NCI-H524 treated with DMSO at 0.1 percent for 48 hours (cell line): ENCODE data around the gene DSG1.
"Not testable (repeated sequence)": the region's sequence is repeated elsewhere in the genome, so short reads cannot be mapped to it uniquely, and the experiment has no call there.

Source experiments
- DNase-seq: peaks from one replicate; lab custom pipeline; 2025; lab: John Stamatoyannopoulos, UW

DSG1 gene

DNA sequence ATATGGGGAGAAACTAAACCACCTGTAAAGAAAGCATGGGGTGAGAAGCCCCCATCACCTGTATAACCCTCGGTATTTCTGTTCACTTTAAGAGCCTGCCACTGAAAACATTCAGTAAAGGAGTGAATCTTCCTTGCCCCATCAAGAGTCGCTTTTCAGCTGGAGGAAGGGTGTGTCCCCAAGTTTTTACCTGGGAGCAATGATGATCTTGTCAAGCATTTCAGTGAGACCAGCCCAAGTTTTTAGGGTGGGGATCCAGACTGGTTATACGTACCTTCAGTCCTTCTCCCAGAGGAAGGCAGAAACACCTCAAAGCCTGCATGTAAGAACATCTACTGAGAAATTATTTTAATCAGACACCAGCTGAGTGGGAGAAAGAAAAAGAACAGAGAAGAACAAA is at the start of gene DSG1:
TSS of gene DSG1 (plus strand) at position 301 of the 400 bp plus-strand sequence. CDS start 141 bp downstream, outside the sequence.
- no peak for DNase-seq

DNA sequence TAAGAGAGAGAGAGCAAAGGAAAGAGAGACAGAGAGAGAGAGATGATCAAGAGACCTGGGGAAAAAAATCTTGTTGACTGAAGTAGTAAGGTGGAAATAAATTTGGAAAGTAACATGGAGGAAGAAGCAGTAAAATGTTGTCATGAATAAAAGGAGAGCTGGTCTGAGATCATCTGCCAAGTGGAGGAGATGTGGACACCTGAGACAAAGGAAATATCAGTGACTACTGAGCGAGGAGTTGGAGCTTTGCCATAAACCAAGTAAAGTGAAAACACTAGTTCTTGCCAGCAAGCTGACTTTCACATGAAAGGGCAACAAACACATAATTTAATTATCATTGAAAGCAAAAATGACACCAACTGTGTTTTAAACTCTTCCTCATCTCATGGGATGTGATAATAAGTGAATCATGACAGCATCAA is 49.0 kb upstream of the DSG1 start:
- no peak for DNase-seq

DNA sequence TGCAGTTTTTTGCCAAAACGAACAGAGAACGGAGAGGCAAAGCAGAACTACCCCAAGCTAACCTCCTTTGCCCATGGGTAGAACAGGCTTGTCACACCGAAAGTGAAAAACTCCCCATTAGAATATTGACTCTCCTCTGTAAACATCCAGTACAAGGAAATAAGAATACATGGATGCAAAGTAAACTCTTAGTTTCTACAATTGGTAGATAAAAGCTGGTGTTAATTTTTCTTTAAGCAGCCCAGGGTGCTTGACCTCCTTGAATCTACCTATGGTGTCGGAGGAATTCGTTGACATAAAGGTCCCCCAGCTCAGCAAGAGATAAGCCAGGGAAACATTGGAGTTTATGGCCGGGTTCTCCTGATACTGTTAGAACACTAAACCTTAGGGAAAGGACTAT is 48.4 kb upstream of the DSG1 start:
- DNase-seq = no peak

DNA sequence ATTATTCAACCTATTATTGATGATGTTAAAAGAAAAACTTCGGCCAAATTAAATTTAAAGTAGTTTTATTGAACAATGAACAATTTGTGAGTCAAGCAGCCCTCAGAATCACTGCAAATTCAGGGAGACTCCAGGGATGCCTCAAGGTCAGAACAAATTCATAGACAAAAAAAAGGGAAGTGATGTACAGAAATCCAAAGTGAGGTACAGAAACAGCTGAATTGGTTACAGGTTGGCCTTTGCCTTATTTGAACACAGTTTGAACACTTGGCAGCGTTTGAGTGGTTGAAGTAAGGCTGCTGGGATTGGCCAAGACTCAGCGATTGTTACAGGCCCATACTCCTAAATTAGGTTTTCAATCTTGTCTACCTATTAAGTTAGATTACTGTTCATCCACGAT is 47.4 kb upstream of the DSG1 start:
- DNase-seq = no peak

DNA sequence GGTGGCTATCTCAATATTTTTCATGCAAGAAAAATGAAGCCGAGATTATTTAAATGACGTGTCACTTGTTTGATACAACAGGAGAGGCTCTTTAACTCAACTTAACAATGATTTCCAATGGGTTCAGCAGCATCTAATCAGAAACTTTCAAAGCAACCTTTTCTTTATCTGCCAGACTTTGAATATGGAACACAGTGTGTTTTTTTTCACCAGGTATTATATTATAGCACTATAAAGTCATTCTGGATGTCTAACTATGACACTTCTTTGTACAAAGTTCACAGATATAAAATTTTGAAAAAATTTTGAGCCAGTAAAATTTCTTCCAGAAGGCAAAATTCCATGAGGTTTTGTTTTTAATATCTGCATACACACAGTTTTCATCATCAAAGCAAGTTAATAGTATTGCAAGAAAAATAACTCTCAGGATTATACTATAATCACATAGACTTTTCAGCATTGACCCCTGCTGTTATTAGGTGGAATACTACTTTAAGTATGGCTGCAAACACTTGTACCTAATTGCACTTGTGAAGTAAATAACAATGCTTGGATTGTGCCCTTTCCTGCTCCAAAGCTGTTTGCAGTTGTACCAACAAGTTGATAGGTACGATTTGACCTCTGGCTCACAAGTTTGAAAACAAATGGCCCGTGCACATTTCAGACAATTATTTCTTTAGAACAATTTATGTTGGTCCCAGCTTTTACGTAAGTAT is 44.0 kb upstream of the DSG1 start:
- DNase-seq = no peak

DNA sequence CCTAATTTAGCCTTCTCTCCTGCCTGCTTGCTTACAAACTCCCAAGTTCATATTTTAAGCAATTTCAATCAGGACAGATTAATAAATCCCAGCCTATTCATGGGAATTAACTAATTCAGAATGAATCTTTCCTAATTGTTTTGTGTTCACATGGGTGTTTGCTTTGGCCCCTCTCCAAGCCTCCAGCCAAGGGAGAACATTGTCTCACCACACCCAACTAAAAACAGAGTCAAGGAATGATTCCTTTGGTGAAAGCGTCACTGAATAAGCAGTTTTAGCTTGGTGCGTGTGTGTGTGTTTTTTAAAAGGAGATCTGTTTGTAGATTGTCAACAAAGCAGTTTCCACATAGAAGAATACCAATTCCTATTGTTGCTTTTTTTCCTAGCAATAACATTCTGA is 43.0 kb upstream of the DSG1 start:
- DNase-seq = no peak

DNA sequence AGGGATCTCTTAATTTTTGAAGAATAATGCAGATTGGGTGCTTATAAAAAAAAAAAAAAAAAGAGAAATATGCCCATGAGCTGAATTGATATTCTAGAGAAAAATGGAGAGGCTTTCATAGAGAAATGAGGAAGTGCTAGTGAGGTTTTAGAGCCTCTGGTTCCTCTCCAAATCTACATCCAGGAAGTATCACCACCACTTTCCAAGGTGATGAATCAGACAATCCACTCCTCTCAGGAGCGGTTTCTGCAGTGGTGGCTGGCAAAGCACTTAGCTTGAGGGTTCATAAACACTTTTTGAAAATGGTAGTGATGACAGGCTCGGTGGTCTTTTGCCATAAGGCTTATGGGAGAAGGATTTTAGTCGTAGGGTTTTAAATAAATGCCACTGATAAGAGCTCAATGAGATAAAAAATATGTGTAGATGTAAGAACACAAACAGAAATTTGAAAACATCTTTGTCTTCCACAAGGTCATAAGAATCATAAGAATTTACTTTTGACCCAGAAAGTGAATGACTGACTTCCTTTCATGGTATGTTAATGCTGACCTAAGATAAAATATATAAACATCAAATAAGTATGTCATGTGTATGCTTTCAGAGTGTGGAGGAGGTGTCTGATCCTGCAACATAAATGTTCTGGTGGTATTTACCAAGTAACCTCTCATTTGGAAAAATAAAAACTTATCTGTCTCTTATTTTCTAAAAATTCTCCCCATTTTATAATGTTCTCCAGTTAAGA is 42.1 kb upstream of the DSG1 start:
- DNase-seq = no peak

DNA sequence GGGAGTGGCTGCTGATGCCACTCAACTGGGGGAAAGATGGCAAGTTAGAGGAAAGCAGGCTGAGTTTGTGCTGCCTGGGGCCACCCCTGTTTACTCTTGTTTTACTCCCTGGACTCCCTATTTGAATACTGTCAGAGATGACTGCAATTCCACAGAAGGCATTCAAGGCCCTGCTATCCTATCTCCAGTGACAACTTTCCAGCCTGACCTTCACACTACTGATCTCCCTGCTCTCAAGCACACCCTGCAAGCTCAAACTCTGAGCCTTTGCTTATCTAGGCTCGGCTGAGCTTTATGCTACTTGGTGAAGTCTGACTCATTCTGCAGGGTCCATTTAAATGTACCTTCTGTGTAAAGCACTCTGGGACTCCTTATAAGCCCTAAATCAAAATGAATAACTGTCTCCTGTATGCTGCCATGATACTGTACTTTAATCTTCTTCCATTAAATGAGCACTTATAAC is 39.3 kb upstream of the DSG1 start:
- no peak for DNase-seq

DNA sequence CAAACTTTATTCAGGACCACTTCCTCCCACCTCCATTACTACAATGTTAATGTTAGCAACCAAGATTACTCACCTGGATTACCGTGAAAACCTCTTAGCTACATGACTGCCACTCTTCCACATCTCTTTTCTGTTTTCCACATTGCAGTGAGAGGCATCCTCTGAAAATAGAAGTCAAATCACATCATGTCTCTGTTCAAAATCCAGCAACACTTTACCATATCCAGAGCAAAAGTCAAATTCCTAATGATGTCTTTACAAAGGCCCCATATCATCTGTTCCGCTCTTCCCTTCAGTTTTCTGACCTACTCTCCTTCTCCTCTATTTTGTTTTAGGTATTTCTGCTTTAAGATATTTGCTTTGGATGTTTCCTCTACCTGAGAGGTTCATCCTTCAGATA is 37.5 kb upstream of the DSG1 start:
- DNase-seq = no peak

DNA sequence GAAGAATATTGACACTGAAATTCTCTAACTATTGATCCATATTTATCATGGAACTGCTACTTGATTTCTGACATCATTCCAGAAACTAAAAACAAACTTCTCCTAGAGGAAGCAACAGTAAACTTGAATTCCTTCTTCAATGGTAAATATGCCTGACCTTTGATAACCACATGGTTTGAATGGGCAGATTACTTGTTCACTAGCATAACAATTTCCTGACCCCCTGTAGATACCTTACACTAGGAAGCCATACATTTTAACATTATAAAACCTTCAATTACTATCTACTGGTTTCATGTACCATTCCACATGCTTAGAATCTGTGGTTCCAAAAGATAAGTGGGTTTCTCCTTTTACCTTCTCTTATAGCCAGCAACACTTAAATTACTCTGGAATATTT is 36.5 kb upstream of the DSG1 start:
- DNase-seq = no peak

DNA sequence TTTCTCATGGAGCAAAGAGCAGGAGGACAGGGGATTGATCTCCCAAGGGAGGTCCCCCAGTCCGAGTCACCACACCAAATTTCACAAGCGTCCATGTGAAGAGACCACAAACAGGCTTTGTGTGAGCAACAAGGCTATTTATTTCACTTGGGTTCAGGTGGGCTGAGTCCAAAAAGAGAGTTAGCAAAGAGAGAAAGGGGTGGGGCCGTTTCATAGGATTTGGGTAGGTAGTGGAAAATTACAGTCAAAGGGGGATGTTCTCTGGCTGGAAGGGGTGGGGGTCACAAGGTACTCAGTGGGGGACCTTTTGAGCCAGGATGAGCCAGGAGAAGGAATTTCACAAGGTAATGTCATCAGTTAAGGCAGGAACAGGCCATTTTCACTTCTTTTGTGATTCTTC is 28.5 kb upstream of the DSG1 start:
- not testable (repeated sequence) for DNase-seq

DNA sequence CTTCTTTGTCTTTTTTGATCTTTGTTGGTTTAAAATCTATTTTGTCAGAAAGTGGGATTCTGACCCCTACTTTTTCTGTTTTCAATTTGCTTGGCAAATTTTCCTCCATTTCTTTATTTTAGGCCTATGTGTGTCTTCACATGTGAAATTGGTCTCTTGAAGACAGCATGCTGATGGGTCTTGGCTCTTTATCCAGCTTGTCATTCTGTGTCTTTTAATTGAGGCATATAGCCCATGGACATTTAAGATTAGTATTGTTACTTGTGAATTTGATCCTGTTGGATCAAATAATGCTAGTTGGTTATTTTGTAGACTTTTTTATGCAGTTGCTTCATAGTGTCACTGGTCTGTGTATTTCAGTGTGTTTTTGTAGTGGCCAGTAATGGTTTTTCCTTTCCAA is 26.3 kb upstream of the DSG1 start:
- DNase-seq = no peak

DNA sequence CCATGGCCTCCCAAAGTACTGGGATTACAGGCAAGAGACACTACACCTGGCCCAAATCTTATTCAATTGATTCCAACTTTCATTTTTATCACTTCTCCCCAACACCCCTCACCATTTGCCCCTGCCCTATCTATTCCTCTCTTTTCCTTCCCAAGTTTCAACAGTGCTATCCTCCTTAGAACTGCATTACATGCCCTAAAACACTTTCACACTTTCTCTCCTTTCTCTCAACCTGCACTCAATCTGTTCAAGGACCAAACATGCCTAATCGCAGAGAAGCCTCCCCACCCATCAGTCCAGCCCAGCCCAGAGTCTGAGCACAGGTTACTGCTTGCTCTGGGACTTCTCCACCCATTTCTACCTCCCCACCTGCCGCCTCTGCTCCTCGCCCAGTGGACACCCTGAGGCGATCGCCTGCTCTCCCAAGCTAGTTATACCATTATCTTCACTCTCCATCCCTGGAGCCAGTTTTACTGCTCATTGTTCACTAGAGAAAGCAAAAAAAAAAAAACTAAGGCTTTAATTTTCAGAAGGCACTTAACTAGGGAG is 23.7 kb upstream of the DSG1 start:
- DNase-seq = no peak

DNA sequence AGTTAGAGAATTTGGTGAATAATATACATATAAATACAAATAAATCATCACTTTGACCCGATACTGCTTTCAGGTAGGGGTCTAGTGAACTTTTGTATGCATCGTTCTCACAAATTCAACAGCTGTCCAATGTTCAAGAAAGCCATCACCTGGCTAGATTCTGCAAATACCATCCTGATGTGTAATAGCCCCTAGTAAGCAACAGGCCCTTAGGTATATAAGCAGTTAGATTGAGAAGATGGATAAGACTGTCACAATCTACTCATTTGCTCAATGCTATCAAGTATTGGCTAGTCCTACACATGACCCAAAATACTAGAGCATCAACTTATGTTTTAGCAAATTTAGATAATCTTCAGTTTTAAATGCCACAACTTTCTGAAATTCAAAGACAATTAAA is 20.7 kb upstream of the DSG1 start:
- DNase-seq = no peak

DNA sequence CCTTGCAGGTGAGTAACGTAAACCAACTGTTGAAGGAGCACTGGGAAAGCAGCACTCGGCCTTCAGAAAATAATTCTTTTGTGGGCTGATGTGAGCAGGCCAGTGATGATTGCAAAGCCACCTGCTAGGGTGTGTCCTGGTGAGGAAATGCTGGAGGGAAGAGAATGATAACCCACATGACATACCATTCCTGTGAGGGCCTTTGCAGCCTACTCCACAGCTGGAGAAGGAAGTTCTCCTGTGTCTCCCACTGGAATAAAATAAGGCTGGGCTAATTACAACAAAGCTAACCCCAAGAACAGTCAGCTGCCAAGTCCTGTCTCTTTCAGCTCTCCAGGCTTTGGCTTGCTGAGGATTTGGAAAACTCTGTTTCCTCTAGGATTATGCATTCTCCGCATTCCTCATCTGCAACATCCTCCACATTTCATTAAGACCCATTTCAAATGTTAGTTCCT is 16.7 kb upstream of the DSG1 start:
- no peak for DNase-seq

DNA sequence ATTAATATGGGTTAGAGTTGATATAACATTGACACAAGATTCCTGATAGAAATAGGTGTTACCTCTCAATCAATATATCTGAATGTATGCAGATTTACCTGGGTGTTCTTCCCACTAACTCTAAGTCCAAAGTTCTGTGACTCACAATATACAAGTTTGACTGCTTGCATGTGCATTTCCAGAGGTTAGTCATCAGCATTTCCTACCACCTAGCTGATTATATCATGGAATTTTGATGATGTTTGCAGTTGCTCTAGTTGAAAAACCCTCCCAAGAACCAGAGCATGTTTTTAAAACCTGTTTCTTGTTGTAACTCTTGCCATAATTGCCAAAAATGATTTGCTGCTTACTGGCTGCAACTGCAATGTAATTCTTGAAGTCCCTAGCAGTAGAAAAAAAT is 15.0 kb upstream of the DSG1 start:
- no peak for DNase-seq

DNA sequence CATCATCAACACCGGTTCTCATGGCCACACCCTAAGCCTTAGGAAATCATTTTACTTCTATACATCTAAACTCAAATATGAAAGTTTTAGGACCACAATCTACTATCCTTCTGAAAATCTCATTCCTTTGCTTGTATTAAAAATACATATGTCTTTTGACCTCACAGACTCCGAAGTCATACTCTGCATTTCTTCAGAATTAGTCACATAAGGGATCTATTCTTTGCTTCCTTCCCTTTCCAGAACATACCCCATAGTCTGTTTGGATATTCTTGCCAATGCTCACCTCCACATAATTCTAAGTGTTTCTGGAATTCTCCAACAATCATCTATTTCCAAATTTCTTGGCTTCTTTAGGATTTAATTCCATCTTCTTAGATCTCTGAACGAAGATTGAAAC is 14.2 kb upstream of the DSG1 start:
- DNase-seq = no peak

DNA sequence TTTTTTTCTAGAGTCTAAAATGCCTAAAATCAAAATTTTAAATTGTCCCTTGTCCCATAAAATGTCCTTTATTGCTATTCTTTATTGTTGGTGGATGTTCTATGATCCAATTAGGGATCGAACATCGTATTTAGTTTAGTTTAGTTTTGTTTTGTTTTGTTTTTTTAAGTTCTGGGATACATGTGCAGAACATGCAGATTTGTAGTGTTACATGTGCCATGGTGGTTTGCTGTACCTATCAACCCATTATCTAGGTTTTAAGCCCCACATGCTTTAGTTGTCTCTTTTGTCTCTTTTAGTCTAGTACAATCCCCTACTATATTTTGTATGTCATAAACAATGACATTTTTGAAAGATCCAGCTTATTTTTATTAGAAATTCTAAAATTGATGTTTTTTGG is 8.8 kb upstream of the DSG1 start:
- no peak for DNase-seq

DNA sequence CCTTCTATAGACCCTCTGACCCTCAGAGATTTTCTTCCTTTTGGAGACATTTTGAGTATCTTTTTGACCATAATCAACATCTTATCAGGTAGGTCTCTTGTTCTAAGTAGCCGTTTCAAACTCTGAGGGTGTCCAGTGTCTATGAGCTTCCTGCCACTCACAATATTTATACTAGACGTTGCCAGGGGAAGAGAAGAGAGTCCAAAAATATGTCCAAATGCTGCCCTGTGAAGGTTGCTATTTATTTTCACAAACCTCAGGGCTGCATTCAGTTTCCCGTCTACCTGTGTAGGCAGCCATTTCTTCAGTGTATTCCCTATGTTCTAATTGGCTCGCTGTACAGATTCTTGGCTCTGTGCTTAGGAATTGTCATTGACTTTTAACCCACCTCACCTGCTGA is 986 bp upstream of the DSG1 start:
- no peak for DNase-seq

DNA sequence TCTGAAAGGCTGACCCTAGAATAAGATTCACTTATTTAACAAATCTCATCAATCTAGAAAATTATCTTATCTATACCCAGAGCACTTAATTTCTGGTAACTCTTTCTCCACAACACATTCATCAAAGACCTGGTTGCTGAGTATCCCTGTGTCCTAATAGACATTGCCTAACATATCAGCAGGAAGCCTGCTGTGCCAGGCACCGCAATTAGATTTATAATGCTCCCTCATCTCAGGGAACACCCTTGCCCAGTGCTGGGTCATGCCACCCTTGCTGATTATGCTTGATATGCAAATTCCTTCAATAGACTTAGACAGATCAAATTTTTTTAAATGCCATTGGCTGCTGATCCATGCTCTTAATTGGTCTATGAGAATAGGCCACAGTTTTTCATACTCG is 3.8 kb downstream of the DSG1 start:
- no peak for DNase-seq

DNA sequence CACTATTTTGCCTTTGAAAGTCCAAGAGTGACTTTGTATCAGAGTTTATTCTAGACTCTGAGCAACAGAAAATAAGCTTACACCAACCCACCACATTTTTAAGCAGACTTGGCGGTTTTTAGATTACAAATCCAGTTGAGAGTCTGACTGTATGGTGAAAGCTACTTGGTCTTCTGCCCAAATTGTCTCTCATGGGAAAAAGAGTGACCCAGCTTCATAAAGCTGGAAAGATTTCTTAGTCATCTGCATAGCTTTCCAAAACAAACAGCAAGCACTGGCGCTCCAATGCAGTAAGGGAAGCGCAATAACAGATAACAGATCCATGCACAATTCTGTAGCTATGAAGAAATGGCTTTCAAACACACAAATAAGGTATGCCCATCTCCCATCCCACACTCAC is 7.1 kb downstream of the DSG1 start:
- DNase-seq = no peak

DNA sequence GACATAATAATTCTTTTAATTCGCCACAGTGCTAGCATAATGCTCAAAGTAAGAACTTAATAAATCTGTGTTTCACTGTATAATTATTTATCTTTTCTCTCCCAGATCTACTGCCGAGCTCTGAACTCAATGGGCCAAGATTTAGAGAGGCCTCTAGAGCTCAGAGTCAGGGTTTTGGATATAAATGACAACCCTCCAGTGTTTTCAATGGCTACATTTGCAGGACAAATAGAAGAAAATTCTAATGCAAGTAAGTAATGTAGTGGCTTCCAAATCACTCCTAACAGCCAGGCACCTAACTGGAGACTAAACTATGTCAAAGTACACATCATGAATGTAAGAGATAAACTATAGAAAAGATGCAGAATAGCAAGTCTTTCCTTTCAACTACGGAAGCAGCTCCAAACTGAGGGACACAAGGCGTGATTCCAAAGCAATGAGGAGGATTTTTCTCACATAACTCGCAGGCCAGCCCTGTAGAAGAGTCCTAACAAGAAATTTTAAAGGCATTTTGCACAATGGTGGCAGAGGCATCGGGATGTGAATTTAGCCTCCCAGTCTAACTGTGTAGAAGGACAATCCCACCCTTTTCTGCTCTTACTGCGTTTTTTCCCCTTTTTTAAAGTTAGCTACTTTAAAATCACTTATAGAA is 12.0 kb downstream of the DSG1 start:
- DNase-seq = no peak

DNA sequence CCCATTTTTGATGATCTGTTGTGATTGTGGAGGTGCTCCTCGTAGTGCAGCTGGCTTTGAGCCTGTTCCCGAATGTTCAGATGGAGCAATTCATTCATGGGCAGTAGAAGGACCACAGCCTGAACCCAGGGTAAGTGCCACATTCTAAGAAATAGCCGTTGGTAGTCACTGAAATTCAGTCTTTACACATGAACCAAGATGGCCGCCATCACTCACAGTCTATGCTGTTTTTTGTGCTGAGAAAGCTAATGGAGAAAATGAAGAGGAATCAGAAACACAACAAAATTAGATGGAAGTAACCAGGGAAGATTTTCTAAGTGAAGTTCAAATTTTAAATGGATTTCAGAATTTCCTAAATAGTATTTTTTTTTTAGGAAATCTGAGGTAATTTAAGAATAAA is 25.5 kb downstream of the DSG1 start:
- no peak for DNase-seq
